Measurements from ENCODE around the gene TSPAN6.

Gene TSPAN6

GRCh38 chrX:100593126-100593525 lies 43.5 kb downstream of the TSPAN6 start:
- H3K4me3 ChIP-seq (ENCODE audit: low read length): no peak overlapping the region
- DNase-seq (ENCODE audit: low read depth): no peak
- no peak for TF ChIP-seq CTCF (conservative IDR thresholded peaks at IDR 0.05; ENCODE audit: low read length)

GRCh38 chrX:100591256-100592051 lies 45.2 kb downstream of the TSPAN6 start:
- no peak overlapping the region for H3K4me3 ChIP-seq (ENCODE audit: low read length)
- TF ChIP-seq CTCF (conservative IDR thresholded peaks at IDR 0.05; ENCODE audit: low read length): no peak
- DNase-seq (ENCODE audit: low read depth): no peak

GRCh38 chrX:100587861-100588260 lies 48.7 kb downstream of the TSPAN6 start:
- peak; percentile 3 for DNase-seq (ENCODE audit: low read depth)
- no peak overlapping the region for H3K4me3 ChIP-seq (ENCODE audit: low read length)
- no peak for TF ChIP-seq CTCF (conservative IDR thresholded peaks at IDR 0.05; ENCODE audit: low read length)

- DNase-seq (ENCODE audit: low read depth): no peak
- no peak overlapping the region for H3K4me3 ChIP-seq (ENCODE audit: low read length)
- no peak for TF ChIP-seq CTCF (conservative IDR thresholded peaks at IDR 0.05; ENCODE audit: low read length)
Observed at GRCh38 chrX:100586747-100587146, 49.9 kb downstream of the TSPAN6 start.

- DNase-seq (ENCODE audit: low read depth): no peak
- no peak for TF ChIP-seq CTCF (conservative IDR thresholded peaks at IDR 0.05; ENCODE audit: low read length)
- no peak within 1 kb of the TSS for H3K4me3 ChIP-seq (ENCODE audit: low read length)
Observed at GRCh38 chrX:100584611-100585010, 52.0 kb downstream of the TSPAN6 start, which contains the start of gene TNMD. Gene TNMD (plus strand): TSS chrX:100584936. CDS start chrX:100585019, 83 bp downstream.

All from AG10803 (cell line).